ENCODE data around the gene ADSS2.
"Not testable (repeated sequence)": the region's sequence is repeated elsewhere in the genome, so short reads cannot be mapped to it uniquely, and the experiment has no call there.

DNA sequence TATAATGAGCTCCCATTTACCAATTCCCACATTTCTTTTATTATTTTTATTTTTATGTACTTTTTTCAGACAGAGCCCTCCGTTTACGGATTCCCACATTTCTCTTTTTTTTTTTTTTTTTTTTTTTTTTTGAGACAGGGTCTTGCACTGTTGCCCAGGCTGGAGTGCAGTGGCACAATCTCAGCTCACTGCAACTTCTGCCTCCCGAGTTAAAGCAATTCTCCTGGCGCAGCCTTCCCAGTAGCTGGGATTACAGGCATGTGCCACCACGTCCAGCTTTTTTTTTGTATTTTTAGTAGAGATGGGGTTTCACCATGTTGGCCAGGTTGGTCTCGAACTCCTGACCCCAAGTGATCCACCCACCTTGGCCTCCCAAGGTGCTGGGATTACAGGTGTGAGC is 77.2 kb downstream of the ADSS2 start:
- TF ChIP-seq POLR2A (IDR thresholded peaks at IDR 0.05; ENCODE audit: low read length); CEBPB (IDR thresholded peaks at IDR 0.05); CTCF (IDR thresholded peaks at IDR 0.05); HOXB5 (CRISPR knock-in tag; IDR thresholded peaks at IDR 0.05); EP300 (IDR thresholded peaks at IDR 0.05); RAD21 (conservative IDR thresholded peaks at IDR 0.05 in 1 of 2, IDR thresholded peaks at IDR 0.05 in 1 of 2); BHLHE40 (IDR thresholded peaks at IDR 0.05; ENCODE audit: low read depth, low read length): not testable (repeated sequence)
- TF ChIP-seq, protein P1, sequence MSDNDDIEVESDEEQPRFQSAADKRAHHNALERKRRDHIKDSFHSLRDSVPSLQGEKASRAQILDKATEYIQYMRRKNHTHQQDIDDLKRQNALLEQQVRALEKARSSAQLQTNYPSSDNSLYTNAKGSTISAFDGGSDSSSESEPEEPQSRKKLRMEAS (IDR thresholded peaks at IDR 0.05): not testable (repeated sequence)
